HG02884 (cell line): ENCODE data around the gene SUN2.

Experiments used
- ATAC-seq: cut with Tn5 transposase; IDR thresholded peaks from one replicate; pipeline ENCODE4 v1.9.1; 2021; ENCODE audit warnings: mild to moderate bottlenecking, moderate library complexity; ENCODE audit not compliant: unreplicated experiment

Gene SUN2

DNA sequence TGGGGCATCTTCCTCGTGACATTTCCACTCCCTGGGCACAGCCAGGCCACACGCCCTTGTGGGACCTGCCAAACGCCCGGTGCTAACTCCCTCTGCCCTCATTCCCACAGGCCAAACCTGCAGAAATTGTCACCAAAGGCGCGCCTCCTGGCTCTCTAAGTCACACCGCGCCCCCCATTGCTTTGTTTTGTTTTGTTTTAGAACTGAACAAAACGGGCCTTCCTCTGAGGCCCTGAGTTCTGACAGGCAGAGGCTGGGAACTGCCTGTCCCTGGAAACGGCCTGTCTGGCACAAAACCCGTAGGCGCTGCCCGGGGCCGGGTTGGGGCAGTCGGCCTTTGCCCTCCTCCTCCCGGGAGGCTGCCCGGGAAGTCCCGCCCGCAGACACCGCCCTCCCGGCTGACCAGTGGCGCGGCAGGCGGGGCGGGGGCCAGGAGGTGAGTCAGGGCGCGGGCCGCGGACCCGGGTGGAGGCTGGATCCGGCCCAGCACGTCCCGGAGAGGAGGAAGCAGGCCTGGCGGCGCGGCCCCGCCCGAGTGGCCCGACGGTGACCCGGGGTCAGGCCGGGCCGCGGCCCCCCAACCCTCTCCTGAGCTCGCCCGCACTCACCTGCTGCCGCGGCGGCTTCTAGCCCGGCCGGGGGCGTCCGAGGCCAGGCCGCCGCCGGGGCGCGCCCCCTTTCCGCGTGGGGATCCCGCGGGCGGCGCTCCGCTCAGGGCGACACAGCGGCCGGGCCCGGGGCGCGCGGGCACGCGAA is 465 bp downstream of the SUN2 start:
- ATAC-seq = no peak

DNA sequence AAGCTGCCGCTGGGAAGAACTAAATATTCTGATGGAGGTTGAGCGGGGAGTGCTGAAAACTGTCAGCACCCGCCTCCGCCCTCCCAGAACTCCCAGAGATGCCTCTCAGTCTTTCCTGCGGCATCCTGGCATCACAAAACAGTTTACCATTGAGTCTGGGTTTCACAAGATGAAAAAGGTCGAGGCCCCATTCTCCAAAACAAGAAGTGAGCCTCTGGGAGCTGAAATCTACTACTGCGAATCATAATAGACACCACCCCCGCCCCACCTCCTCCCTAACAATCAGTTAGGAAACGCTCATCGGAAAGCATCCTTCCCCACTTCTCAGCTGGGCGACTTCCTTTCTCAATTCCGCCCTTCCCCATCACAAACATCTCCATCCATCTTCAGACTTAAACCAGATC is 1.0 kb downstream of the SUN2 start:
- no peak for ATAC-seq

DNA sequence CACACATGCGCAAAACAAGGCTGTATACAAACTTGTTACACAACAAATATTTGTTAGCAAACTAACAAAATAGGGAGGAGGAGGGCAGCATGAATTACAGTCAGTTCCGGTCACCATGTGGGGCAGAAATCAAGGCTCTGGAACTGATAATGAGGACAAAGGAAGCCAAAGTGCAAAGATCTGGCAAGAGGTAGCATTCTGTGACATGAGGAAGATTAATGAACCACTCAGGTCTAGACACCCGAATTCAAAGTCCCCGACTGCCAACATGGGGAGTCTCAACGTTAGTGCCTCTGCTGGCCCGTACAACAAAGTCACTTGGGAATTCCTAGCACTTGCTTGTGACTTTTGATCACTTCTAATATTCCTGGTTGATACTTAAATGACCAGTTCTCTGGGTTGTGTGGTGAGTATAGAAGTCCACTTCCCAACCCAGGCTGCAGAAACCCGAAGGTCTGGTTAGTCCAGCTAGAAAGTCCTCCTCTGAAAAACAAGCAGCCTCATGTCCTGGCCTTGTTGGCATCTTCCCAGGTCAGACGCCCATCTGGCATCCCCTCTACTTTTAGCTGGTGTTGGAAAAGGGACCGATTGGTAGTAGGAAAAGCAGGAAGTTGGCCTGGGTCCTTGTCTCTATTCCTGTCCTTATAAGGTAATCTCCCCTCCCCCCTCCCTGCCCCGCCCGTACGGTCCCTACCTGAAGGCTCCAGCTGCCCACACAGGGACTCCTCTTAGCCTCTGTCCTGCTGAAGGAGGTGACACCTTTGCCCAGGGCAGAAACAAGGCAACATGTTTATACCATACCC is 1.6 kb downstream of the SUN2 start:
- ATAC-seq = no peak

DNA sequence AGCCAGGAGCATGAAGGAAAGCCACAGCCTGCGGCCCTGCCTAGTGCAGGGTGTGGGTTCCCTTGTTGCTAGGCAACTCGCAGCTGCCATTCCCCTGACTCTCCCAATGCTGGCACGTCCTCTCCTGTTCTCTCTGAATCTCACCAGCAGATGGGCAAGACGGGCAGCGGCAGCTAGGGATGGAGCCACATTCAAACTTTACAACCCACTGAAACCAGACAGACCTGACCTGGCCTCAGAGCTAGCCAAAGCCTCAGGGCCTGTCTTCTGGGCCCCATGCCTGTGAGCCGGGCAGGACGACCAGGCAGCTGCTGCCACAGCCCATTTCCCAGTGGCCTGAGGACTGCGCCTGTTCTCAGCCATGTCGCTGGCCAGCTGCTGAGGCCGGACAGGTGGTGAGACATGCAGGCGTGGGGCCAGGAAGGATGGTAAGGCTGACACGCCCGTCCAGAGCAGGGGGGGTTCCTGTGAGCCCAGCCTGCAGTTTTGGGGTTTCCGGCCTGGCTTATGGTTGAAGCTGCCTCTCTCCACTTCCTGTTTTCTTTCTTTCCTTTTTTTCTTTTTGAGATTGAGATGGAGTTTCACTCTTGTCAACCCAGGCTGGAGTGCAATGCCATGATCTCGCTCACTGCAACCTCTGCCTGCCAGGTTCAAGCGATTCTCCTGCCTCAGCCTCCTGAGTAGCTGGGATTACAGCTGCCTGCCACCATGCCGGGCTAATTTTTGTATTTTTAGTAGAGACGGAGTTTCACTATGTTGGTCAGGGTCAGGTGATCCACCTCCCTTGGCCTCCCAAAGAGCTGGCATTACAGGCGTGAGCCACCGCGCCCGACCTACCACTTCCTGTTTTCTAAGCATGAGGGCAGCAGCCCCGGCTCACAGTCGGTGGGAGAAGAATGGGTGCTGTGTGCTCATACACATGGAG is 4.1 kb downstream of the SUN2 start:
- no peak for ATAC-seq

DNA sequence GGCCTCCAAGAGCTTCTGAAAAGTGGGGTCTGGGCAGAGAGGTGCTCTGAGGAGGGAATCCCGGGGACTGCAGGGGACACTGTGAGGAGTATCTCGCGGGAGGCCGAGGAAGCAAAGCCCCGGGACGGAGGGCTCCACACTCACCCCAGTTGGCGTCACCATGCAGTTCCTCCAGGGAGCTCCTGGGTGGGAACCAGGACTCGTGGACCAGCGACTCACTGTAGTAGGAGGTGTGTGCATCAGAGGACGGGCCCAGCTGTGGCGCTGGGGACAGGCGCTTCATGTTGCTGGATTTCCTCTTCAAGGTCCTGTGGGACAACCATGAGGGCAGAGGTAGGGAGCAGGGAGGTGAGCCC is 4.8 kb downstream of the SUN2 start:
- no peak for ATAC-seq

DNA sequence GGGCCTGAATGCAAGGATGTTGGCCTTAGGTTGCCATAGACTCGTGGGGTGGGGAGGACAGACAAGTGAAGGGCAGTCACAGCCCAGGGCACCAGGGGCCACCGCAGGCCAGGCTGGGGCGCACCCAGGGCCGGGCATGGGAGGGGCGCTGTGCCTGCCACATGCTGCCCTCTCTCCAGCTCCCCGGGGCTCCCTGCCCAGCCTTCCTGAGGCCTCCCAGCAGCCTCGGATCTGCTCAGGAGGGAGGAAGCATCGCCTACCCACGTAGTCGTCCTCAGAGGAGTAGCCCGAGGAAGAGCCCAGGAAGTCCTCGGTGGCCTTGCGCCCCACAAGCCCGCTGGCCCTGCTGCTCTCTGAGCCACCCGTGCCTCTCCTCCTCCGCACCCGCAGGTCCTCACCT is 5.2 kb downstream of the SUN2 start:
- ATAC-seq = no peak

GRCh38 chr22:38750104-38750503 is 5.7 kb downstream of the SUN2 start:
- ATAC-seq = no peak

GRCh38 chr22:38748487-38749136 is 7.2 kb downstream of the SUN2 start:
- ATAC-seq = no peak

GRCh38 chr22:38745676-38746460 is 9.9 kb downstream of the SUN2 start:
- no peak for ATAC-seq

GRCh38 chr22:38744981-38745380 is 10.8 kb downstream of the SUN2 start:
- no peak for ATAC-seq

GRCh38 chr22:38742176-38742942 is 13.4 kb downstream of the SUN2 start:
- ATAC-seq = no peak

- no peak for ATAC-seq
These were observed 14.2 kb downstream of the SUN2 start for GRCh38 chr22:38741576-38741975.

DNA sequence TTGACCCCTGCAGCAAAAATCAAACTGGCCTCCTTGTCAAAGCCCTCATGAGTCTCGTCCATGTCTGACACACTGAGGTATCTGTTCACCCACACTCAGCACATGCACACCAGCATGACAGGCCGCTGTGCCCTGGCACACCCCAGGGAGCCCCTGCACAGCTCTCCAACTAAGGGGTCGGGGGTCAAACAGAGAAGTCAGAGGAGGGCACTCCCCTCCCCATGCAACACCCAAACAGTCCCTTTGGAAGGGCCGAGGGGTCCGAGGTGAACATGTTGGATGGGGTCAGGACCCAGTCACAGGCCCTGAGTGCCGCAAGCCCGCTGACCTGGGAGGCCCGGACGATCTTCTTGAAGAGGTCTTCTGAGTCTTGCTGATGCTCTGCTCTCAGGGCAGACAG is 14.6 kb downstream of the SUN2 start:
- no peak for ATAC-seq

DNA sequence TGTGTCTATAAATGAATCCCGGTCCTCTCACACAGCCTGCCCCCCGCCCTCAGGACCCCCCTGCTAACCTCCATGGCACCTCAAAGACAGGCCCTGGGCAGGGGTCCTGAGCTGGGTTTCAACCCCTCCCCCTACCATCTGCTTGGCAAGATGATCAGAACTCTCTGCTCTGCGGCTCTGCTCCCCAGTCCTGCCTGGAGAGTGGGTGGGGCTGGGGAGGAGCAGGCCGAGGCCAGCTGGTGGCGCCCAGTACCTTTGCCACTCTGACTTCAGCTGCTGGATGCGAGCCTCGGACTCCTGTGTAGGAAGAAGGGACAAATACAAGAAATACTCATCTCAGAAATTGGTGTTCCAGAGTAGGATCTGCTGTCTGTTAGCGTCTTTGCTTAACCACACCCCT is 15.0 kb downstream of the SUN2 start:
- no peak for ATAC-seq

GRCh38 chr22:38740116-38740723 is 15.6 kb downstream of the SUN2 start:
- no peak for ATAC-seq

DNA sequence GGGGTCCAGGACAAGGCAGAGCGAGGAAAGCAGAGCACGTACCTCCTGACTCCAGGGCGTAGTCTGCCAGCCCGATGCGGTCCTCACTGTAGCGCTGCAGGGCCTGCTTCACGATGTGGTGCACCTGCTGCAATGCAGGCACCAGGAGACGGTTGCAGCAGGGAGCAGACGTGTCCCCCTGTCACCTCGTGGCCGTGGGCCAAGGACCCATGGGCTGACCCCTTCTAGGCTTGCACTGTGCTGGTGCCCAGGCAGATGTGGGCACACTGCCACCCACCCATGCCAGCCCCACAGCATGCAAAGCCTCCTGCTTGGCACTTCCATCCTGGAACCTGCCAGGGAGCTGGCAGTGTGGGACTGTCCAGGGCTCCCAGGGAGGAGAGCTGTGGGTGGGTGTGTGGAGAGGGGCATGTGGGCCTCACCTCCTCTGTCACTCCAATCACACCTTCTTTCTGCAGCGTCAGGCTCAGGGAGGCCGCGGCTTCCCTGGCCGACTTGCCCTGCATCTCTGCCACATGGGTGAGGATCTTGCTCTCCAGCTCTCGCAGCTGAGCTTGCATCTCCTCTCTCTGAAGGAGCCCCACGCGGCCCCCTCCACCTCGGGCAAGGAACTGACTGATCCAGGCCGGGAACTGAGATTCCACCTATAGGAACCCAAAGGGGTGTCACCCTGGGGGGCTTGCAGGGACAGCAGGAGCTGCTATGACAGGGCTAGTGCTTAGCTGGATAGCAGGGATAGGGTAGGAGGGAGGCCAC is 16.3 kb downstream of the SUN2 start:
- ATAC-seq = no peak

DNA sequence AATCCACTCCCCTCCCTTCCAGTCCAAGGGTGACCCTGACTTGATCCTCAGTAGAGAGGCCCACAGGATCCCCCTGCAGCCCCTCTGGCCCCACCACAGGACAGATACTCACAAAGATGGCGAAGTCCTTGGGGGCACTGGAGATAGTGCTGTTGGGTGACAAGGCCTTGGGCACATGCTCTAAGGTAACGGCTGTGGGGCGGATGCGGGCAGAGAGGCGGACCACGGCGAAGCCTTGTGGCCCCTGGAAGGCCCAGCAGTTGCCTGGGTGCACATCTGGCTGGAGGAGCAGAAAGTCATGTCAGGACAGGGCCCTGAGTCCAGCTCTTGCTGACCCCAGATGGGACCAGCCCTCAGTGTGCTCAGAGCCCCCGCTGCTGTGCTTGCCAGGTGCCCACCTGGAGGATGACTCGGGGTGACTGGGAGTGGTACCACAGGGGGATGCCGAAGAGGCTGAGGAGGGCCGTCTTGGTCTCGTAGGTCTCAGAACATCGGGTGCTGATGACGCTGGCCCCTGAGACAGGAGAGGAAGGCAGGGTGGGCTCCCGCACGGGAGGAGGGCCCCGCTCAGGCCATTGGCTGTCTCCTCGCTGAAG is 17.2 kb downstream of the SUN2 start:
- no peak for ATAC-seq
